ENCODE data around the gene TMEM14B. TPM values are rescaled to one million over a fixed set of nuclear protein-coding genes. Genes with fewer than 3 reads are reported as not detected.
A peak's percentile ranks its signal among the peaks of the same experiment; 100 is the strongest.
"Not testable (repeated sequence)": the region's sequence is repeated elsewhere in the genome, so short reads cannot be mapped to it uniquely, and the experiment has no call there.

TMEM14B gene
- total and polyA plus RNA-seq, 4 donors, result 54.2 to 101 (median 91.1) TPM

DNA sequence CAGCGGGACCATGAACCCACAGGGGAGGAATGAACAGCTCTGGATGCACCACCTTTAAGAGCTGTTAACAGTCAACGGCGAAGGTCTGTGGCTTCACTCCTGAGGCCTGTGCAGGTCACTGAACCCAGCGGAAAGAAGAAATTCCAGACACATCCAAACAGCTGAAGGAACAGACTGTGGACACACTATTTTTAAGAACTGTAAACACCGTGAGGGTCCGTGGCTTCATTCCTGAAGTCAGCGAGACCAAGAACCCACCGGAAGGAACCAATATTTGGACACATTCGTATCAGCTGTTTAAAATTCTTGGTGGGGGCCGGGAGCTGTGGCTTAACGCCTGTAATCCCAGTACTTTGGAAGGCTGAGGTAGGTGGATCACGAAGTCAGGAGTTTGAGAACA is 5.4 kb upstream of the TMEM14B start:
- no peak overlapping the region for H3K27ac ChIP-seq (ENCODE audit: low read depth, low read length)
- peaks cover 2% of the 10 kb centered on the region for H3K36me3 ChIP-seq (ENCODE audit: control insufficient read depth, insufficient read depth, low read length)
- H3K4me1 ChIP-seq (ENCODE audit: control insufficient read depth, insufficient read depth, low read length), result peaks cover 4% of the 10 kb centered on the region
- no peaks in the 10 kb centered on the region for H3K9me3 ChIP-seq (ENCODE audit: control insufficient read depth, insufficient read depth, low read length)
- no peak for DNase-seq (ENCODE audit: low read depth in 4 of 6, low spot score in 6 of 6)
- no peak overlapping the region for H3K4me3 ChIP-seq (ENCODE audit: low read depth, low read length)
- WGBS (ENCODE audit: insufficient coverage), result 93% methylated on average over 12 of the region's 12 CpGs
- H3K27me3 ChIP-seq (ENCODE audit: control insufficient read depth, insufficient read depth, low read length), result no peaks in the 10 kb centered on the region

DNA sequence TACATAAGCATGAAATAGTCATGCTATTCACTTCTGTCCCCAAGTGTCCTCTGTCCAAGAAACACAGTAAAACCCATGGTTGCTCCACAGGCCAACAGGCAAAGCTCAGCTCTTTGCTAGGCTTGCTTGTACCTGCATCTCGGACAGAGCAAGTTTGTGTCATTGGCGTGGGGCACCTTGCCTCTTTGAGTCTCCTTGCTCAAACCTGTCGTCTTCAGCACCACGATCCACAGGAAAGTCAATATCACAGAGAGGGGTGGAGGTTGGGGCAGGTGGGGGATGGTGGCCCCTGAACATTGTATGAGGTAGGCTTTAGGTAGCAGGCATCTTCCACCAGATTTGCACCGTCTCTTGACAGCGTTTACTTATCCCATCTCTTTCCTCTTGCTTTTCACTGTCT is 4.1 kb upstream of the TMEM14B start:
- Histone ChIP-seq H3K36me3 (ENCODE audit: control insufficient read depth, insufficient read depth, low read length) (peaks cover 2% of the 10 kb centered on the region), H3K4me1 (ENCODE audit: control insufficient read depth, insufficient read depth, low read length) (peaks cover 10% of the 10 kb centered on the region), H3K27me3 (ENCODE audit: control insufficient read depth, insufficient read depth, low read length) (no peaks in the 10 kb centered on the region), H3K27ac (ENCODE audit: low read depth, low read length) (no peak overlapping the region), H3K9me3 (ENCODE audit: control insufficient read depth, insufficient read depth, low read length) (no peaks in the 10 kb centered on the region), H3K4me3 (ENCODE audit: low read depth, low read length) (no peak overlapping the region)
- no peak for DNase-seq (ENCODE audit: low read depth in 4 of 6, low spot score in 6 of 6)
- WGBS (ENCODE audit: insufficient coverage), result 100% methylated on average over 1 of the region's 6 CpGs

DNA sequence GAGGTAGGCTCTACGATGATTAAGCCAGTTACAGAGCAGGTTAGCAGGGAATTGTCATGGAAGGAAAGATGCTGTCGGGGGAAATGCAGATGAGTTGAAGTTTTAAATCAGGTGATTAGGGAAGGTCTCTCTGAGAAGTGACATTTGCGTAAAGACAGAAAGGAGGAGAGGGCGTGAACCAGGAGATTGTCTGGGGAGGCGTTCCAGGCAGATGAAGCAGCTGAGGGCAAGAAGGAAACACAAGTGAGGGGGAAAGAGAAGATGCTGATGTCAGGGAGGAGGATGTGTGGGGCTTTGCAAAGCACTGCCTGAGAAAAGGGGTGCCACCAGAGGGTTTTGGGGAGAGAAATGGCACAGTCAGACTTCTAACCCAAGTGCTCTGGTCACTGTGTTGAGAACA is 2.5 kb upstream of the TMEM14B start:
- DNase-seq (ENCODE audit: low read depth in 4 of 6, low spot score in 6 of 6), result no peak
- no peaks in the 10 kb centered on the region for H3K9me3 ChIP-seq (ENCODE audit: control insufficient read depth, insufficient read depth, low read length)
- 73% methylated on average over 5 of the region's 5 CpGs for WGBS (ENCODE audit: insufficient coverage)
- H3K36me3 ChIP-seq (ENCODE audit: control insufficient read depth, insufficient read depth, low read length), result no peaks in the 10 kb centered on the region
- peaks cover 15% of the 10 kb centered on the region for H3K4me1 ChIP-seq (ENCODE audit: control insufficient read depth, insufficient read depth, low read length)
- H3K27me3 ChIP-seq (ENCODE audit: control insufficient read depth, insufficient read depth, low read length), result no peaks in the 10 kb centered on the region
- no peak overlapping the region for H3K27ac ChIP-seq (ENCODE audit: low read depth, low read length)
- no peak overlapping the region for H3K4me3 ChIP-seq (ENCODE audit: low read depth, low read length)

DNA sequence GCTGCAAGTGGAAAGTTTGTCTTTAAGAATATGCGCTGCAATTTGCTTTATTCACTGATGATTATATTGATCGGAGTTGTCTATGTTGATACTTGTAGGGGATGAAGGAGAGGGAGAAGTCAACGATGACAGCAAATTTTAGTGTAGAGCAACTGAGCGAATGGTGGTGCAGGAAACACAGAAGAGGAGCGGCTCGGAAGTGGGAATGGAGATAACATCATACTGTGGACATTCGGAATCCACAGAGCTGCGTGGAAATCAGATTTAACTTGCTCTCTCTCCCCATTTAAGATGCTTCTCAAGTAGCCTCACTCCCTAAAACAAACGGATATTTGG is 722 bp upstream of the TMEM14B start:
- WGBS (ENCODE audit: insufficient coverage), result 59% methylated on average over 9 of the region's 9 CpGs
- no peak for DNase-seq (ENCODE audit: low read depth in 4 of 6, low spot score in 6 of 6)
- H3K36me3 ChIP-seq (ENCODE audit: control insufficient read depth, insufficient read depth, low read length), result peaks cover 6% of the 10 kb centered on the region
- peak overlapping the region; percentile 79 for H3K4me3 ChIP-seq (ENCODE audit: low read depth, low read length)
- H3K4me1 ChIP-seq (ENCODE audit: control insufficient read depth, insufficient read depth, low read length), result peaks cover 15% of the 10 kb centered on the region
- no peaks in the 10 kb centered on the region for H3K27me3 ChIP-seq (ENCODE audit: control insufficient read depth, insufficient read depth, low read length)
- peak overlapping the region; percentile 75 for H3K27ac ChIP-seq (ENCODE audit: low read depth, low read length)
- no peaks in the 10 kb centered on the region for H3K9me3 ChIP-seq (ENCODE audit: control insufficient read depth, insufficient read depth, low read length)

DNA sequence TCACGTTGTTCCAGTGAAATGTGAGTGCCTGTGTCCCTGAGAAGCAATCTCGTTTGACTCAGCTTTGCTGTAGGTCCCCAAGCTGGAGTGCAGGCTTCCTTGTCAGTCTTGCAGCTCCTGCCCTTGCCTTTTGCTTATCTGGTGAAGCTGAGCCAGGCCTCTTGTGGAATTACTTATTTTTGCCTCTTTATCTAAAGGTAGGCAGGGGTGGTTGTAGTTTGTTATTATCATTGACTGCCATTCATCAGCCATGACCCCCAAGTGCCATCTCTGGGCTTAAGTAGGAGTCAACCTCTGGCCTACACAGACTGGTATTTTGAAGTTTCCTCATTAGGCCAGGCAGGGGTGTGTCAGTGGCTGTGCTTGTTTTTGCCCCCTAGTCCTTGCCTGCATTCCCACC is 2.1 kb downstream of the TMEM14B start:
- Histone ChIP-seq H3K9me3 (ENCODE audit: control insufficient read depth, insufficient read depth, low read length) (no peaks in the 10 kb centered on the region), H3K4me1 (ENCODE audit: control insufficient read depth, insufficient read depth, low read length) (peaks cover 15% of the 10 kb centered on the region), H3K4me3 (ENCODE audit: low read depth, low read length) (no peak overlapping the region), H3K27me3 (ENCODE audit: control insufficient read depth, insufficient read depth, low read length) (no peaks in the 10 kb centered on the region), H3K27ac (ENCODE audit: low read depth, low read length) (no peak overlapping the region), H3K36me3 (ENCODE audit: control insufficient read depth, insufficient read depth, low read length) (peaks cover 27% of the 10 kb centered on the region)
- 69% methylated on average over 2 of the region's 2 CpGs for WGBS (ENCODE audit: insufficient coverage)
- DNase-seq (ENCODE audit: low read depth in 4 of 6, low spot score in 6 of 6), result no peak

DNA sequence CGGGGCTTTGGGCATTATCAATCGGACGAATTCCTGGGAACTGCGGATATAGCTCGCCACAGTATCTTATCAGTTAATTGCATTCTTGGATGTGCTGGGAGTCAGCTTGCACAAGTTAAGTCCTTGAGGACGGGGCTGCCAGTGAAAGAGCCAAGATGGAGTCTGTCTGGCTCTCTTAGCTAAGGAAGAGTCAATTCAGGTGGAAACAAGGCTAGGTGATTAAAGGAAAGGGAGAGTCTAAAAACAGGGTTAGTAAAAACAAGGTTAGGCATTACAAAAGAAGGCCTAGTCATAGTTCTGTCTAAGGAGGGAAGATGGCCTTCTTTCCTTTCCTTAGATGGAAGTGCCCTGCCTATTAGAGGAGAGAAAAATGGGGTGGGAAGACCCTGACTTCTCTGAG is 3.0 kb downstream of the TMEM14B start:
- DNase-seq (ENCODE audit: low read depth in 4 of 6, low spot score in 6 of 6); H3K27ac ChIP-seq (ENCODE audit: low read depth, low read length); H3K4me3 ChIP-seq (ENCODE audit: low read depth, low read length); H3K27me3 ChIP-seq (ENCODE audit: control insufficient read depth, insufficient read depth, low read length); H3K9me3 ChIP-seq (ENCODE audit: control insufficient read depth, insufficient read depth, low read length): not testable (repeated sequence)
- Histone ChIP-seq H3K4me1 (ENCODE audit: control insufficient read depth, insufficient read depth, low read length) (peaks cover 15% of the 10 kb centered on the region), H3K36me3 (ENCODE audit: control insufficient read depth, insufficient read depth, low read length) (peaks cover 28% of the 10 kb centered on the region)
- 100% methylated on average over 2 of the region's 6 CpGs for WGBS (ENCODE audit: insufficient coverage)

DNA sequence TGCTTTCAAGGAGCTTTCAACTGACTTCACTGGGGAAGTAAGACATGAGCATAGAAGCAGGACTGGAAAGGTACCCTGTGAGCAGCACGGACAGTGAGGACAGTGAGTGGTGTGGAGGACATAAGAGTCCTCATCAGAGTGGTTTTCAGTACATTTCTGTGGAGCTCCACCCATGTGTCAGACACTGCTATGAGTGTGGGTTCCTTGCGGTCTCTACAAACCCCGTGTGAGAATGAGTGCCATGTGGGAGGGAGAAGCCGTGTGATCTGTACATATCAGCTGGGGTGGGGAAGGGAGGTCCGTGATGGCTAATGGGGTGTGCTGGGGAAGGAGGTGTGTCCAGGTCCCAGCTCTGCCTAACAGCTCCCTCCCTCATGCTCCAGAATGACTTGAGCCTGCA is 4.2 kb downstream of the TMEM14B start:
- 90% methylated on average over 3 of the region's 5 CpGs for WGBS (ENCODE audit: insufficient coverage)
- peaks cover 15% of the 10 kb centered on the region for H3K4me1 ChIP-seq (ENCODE audit: control insufficient read depth, insufficient read depth, low read length)
- not testable (repeated sequence) for H3K4me3 ChIP-seq (ENCODE audit: low read depth, low read length); H3K27ac ChIP-seq (ENCODE audit: low read depth, low read length); DNase-seq (ENCODE audit: low read depth in 4 of 6, low spot score in 6 of 6); H3K27me3 ChIP-seq (ENCODE audit: control insufficient read depth, insufficient read depth, low read length); H3K9me3 ChIP-seq (ENCODE audit: control insufficient read depth, insufficient read depth, low read length)
- H3K36me3 ChIP-seq (ENCODE audit: control insufficient read depth, insufficient read depth, low read length), result peaks cover 33% of the 10 kb centered on the region

DNA sequence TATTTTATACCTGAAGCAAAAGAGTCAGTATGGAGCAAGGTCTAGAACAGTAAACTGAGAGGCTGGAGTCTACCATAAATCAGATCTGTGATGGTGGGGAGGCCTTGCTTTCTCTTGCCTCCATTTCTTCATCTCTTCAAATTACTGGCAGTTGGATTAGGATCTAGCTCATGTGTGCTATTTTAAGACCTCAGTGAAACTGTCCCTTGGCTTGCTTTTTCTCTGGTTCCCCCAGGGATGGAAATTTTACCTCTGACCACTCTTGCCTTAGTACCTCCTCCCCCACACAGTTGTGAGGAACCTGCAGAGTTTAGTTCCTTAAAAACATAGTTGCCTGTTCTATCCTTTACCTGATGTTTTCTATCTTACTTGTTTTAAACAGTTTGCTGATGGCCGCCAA is 8.5 kb downstream of the TMEM14B start:
- H3K36me3 ChIP-seq (ENCODE audit: control insufficient read depth, insufficient read depth, low read length), result peaks cover 38% of the 10 kb centered on the region
- no CpG with 5 or more reads among the region's 1 CpG for WGBS (ENCODE audit: insufficient coverage)
- no peak overlapping the region for H3K27ac ChIP-seq (ENCODE audit: low read depth, low read length)
- H3K4me3 ChIP-seq (ENCODE audit: low read depth, low read length), result no peak overlapping the region
- DNase-seq (ENCODE audit: low read depth in 4 of 6, low spot score in 6 of 6), result no peak
- no peaks in the 10 kb centered on the region for H3K4me1 ChIP-seq (ENCODE audit: control insufficient read depth, insufficient read depth, low read length)
- no peaks in the 10 kb centered on the region for H3K27me3 ChIP-seq (ENCODE audit: control insufficient read depth, insufficient read depth, low read length)
- H3K9me3 ChIP-seq (ENCODE audit: control insufficient read depth, insufficient read depth, low read length), result no peaks in the 10 kb centered on the region

DNA sequence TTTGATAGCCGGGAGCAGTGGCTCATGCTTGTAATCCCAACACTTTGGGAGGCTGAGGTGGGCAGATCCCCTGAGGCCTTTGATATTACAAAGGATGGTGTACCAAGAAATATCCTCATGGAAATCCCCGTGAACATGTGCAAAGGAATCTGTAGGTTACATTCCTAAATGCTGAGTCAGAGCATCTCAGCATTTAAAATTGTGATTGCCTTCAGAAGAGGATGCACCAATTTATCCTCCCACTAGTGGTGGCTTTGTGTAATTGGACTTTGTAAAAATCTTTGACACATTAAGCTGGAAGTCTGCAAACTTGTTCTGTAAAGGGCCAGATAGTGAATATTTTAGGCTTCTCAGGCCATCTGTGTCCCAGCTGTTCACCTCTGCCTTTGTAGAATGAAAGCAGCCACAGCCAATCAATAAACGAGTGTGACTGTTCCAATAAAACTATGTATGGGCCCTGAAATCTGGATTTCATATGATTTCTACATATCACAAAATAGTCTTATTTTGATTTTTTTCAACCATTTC is 11.8 kb downstream of the TMEM14B start:
- WGBS (ENCODE audit: insufficient coverage), result no CpG with 5 or more reads among the region's 3 CpGs
- H3K27ac ChIP-seq (ENCODE audit: low read depth, low read length), result no peak overlapping the region
- DNase-seq (ENCODE audit: low read depth in 4 of 6, low spot score in 6 of 6), result peak in 2 of 6 donors; percentile 26 to 48

DNA sequence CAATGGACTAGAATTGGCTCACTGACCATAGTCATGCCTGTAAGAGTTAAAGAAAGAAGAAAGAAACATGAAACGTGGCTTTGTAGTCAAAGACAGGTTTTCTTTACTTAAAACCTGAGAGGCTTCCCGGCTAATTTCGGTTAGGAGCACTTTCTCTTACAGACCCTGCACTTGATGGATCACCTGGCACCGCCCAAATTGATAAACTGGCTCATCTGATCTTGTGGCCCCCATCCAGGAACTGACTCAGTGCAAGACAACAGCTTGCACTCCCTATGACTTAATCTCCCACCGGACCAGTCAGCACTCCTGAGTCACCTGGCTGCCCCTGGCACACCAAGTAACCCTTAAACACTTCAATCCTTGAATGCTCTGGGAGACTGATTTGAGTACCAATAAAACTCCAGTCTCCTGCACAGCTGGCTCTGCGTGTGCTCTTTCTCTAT is 12.3 kb downstream of the TMEM14B start:
- Histone ChIP-seq H3K36me3 (ENCODE audit: control insufficient read depth, insufficient read depth, low read length) (peaks cover 14% of the 10 kb centered on the region), H3K9me3 (ENCODE audit: control insufficient read depth, insufficient read depth, low read length) (no peaks in the 10 kb centered on the region), H3K4me3 (ENCODE audit: low read depth, low read length) (no peak overlapping the region), H3K27ac (ENCODE audit: low read depth, low read length) (no peak overlapping the region), H3K27me3 (ENCODE audit: control insufficient read depth, insufficient read depth, low read length) (no peaks in the 10 kb centered on the region), H3K4me1 (ENCODE audit: control insufficient read depth, insufficient read depth, low read length) (no peaks in the 10 kb centered on the region)
- DNase-seq (ENCODE audit: low read depth in 4 of 6, low spot score in 6 of 6), result no peak
- 79% methylated on average over 5 of the region's 6 CpGs for WGBS (ENCODE audit: insufficient coverage)

More for the DNA sequence above, 11.8 kb downstream of the TMEM14B start:
- no peaks in the 10 kb centered on the region for H3K9me3 ChIP-seq (ENCODE audit: control insufficient read depth, insufficient read depth, low read length)
- no peak overlapping the region for H3K4me3 ChIP-seq (ENCODE audit: low read depth, low read length)
- no peaks in the 10 kb centered on the region for H3K27me3 ChIP-seq (ENCODE audit: control insufficient read depth, insufficient read depth, low read length)
- no peaks in the 10 kb centered on the region for H3K4me1 ChIP-seq (ENCODE audit: control insufficient read depth, insufficient read depth, low read length)
- peaks cover 17% of the 10 kb centered on the region for H3K36me3 ChIP-seq (ENCODE audit: control insufficient read depth, insufficient read depth, low read length)

Measured in spinal cord (tissue), 10 donors.